Activated CD4-positive, alpha-beta memory T cell treated with anti-CD3 and anti-CD28 coated beads for 36 hours (primary cell): ENCODE data around the gene POLR2J. TPM values are rescaled to one million over a fixed set of nuclear protein-coding genes. Genes with fewer than 3 reads are reported as not detected.

Experiments
- CTCF ChIA-PET: fragments of 350-600 bp; sonication (Branson Sonifier 250); formaldehyde crosslinking; loops from one replicate; lab custom pipeline; 2021; ENCODE audit warnings: antibody characterized with exemption, inconsistent platforms; lab: Charles Lee
- POLR2A ChIA-PET: fragments of 350-600 bp; sonication (Branson Sonifier 250); formaldehyde crosslinking; loops from one replicate; lab custom pipeline; 2021; ENCODE audit warnings: antibody characterized with exemption; lab: Charles Lee
- DNase-seq: peaks from one replicate; pipeline ENCODE4 v3.0.0-alpha.2; 2020
- H3K27ac Mint-ChIP-seq: one replicate; pipeline ENCODE4 v1.8.0; 2021; ENCODE audit warnings: mixed read lengths
- H3K27me3 Mint-ChIP-seq: one replicate; pipeline ENCODE4 v1.8.0; 2021; ENCODE audit warnings: mixed read lengths
- H3K36me3 Mint-ChIP-seq: one replicate; pipeline ENCODE4 v1.8.0; 2021; ENCODE audit warnings: mixed read lengths
- H3K4me1 Mint-ChIP-seq: one replicate; pipeline ENCODE4 v1.8.0; 2021; ENCODE audit warnings: low read depth, mixed read lengths
- H3K4me3 Mint-ChIP-seq: one replicate; pipeline ENCODE4 v1.8.0; 2021; ENCODE audit warnings: mild to moderate bottlenecking, mixed read lengths
- H3K9me3 Mint-ChIP-seq: one replicate; pipeline ENCODE4 v1.8.0; 2021; ENCODE audit warnings: mixed read lengths
- intact Hi-C: fragments of 100-400 bp; cut with micrococcal nuclease; formaldehyde crosslinking; loops from one replicate; pipeline ENCODE4 v1.15.1; 2023
- microRNA-seq: library from miRNA; unstranded; fragments of <30 nt; microRNA quantifications from one replicate; pipeline ENCODE4 v1.2.0, GENCODE V29; 2022; ENCODE audit warnings: borderline number of aligned reads, borderline microRNAs expressed, borderline replicate concordance
- total RNA-seq, 2 experiments: library from RNA; stranded (reverse); gene quantifications; one replicate each; pipeline ENCODE4 v1.2.3, GENCODE V29; 2021

The POLR2J gene
- total RNA-seq, 2 experiments from 2014 or later, result 44.4 to 44.7 TPM

DNA sequence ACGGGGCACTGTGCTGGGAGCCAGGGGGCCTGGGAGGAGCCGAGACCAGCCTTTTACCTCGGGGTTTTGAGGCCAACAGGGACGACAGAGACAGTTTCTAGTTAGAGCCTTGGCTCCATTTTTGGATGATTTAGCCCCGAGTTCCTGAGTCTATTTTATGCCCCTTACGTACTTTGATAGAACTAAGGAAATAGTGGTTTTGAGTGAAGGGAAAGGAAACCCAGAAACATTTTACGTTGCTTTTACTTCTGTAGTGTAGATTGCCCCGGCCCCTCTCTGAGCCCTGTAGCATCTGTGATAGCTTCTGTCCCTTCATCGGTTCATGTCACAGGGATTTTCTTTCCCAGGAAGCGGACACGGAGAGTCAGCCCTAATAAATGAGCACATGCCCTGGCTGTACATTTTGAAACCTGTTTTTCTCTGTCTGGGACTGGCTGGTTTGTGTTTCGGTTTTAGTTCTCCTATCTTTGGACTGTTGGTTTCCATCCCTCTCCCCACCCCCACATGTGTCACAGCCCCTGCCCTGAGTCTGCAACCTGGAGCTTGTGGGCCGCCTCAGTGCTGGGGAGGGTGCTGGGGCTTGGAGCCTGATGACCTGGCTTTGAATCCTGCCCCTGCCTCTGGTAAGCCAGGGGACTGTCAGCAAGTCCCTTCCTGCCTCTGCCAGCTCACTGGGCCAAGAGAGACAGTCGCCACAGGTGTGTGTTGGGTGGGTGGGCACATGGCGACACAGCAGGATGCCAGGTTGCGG lies 52.3 kb downstream of the POLR2J start:
- peak; percentile 92 for DNase-seq
- Mint-ChIP-seq H3K27me3 (no peaks in the 10 kb centered on the region), H3K36me3 (peaks cover 23% of the 10 kb centered on the region), H3K4me1 (peaks cover 65% of the 10 kb centered on the region), H3K9me3 (no peaks in the 10 kb centered on the region), H3K4me3 (peak overlapping the region; percentile 76), H3K27ac (peak overlapping the region; percentile 100)
- intact Hi-C loops, result loop anchor here (1.0 kb wide), 3 partner anchors 11 to 38 kb away; partner anchors contain the start of genes ALKBH4, LRWD1 and PRKRIP1
- CTCF ChIA-PET, result interaction anchor here (1.0 to 2.5 kb wide), 7 partner anchors 9 to 30 kb away, joined by 3 to 17 read pairs (median 6); partner anchors contain the start of gene PRKRIP1
- POLR2A ChIA-PET, result interaction anchor here (0.5 to 4.0 kb wide), 9 partner anchors 8 to 39 kb away, joined by 3 to 34 read pairs (median 6); partner anchors contain the start of genes ALKBH4, LRWD1 and PRKRIP1

DNA sequence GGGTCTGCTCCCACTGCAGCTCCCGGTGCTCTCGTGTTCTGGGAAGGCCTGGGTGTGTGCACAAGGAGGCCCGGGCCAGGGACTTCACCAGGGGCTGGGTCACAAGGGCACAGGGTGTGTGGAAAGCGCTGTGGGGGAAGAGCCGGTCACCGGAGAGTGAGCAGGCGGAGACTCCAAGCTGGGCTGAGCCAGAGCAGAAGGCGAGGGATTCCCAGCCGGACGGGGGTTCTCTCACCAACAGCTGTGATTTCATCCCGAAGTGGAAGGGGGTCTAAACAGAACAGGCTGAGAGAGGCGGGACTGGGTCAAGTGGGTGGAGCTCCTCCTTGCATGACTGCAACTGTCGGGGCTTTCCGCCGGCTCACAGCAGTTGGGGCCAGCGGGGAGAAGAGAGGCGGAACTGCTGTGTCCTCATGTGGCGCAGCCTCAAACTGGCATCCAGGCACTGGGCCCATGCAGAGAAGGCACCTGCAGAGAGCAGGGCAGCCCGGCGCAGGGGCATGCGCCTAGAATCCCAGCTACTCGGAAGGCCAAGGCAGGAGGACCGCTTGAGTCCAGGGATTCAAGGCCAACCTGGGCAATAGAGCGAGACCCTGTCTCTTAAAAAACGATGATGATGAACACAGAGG lies 53.0 kb downstream of the POLR2J start:
- Mint-ChIP-seq H3K36me3 (peaks cover 25% of the 10 kb centered on the region), H3K27me3 (no peaks in the 10 kb centered on the region), H3K9me3 (no peaks in the 10 kb centered on the region), H3K4me3 (peak overlapping the region; percentile 76), H3K4me1 (peaks cover 62% of the 10 kb centered on the region), H3K27ac (peak overlapping the region; percentile 100)
- peak; percentile 92 for DNase-seq
- CTCF ChIA-PET, result interaction anchor here (1.2 to 2.5 kb wide), 6 partner anchors 8 to 29 kb away, joined by 3 to 17 read pairs (median 6); partner anchors contain the start of gene PRKRIP1
- intact Hi-C loops, result loop anchor here (1.0 kb wide), 3 partner anchors 10 to 39 kb away; partner anchors contain the start of genes ALKBH4, LRWD1 and PRKRIP1
- POLR2A ChIA-PET, result interaction anchor here (0.8 to 4.0 kb wide), 7 partner anchors 8 to 40 kb away, joined by 4 to 34 read pairs (median 8); partner anchors contain the start of genes ALKBH4, LRWD1 and PRKRIP1

DNA sequence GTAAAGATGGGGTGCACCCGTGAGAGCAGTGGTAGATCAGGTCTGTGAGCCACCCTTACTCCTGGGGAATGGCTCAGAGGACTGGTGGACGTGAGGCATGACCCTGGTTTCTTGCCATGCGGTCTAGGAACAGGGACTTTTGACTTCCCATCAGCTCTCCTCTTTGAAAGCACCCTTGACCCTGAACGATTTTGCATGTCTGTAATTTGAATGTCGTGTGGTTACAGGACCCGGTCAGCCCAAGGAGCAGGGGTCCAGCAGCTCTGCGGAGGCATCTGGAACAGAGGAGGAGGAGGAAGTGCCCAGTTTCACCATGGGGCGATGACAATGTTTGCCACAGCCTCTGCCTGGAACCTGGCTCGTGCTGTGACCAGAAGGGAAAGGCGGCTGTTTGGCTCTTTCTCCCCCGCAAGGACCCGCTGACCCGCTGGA lies 53.9 kb downstream of the POLR2J start:
- ChIA-PET CTCF (interaction anchor here (1.4 to 2.5 kb wide), 2 partner anchors 21 to 28 kb away, joined by 3 to 17 read pairs; partner anchors contain the start of gene PRKRIP1), POLR2A (interaction anchor here (3.4 to 4.0 kb wide), 2 partner anchors 9 to 29 kb away, joined by 12 to 34 read pairs; partner anchors contain the start of gene PRKRIP1)
- intact Hi-C loops, result no loop called here
- Mint-ChIP-seq H3K27me3 (no peaks in the 10 kb centered on the region), H3K4me3 (no peak overlapping the region), H3K4me1 (peaks cover 59% of the 10 kb centered on the region), H3K36me3 (peaks cover 31% of the 10 kb centered on the region), H3K9me3 (no peaks in the 10 kb centered on the region), H3K27ac (peak overlapping the region; percentile 100)
- DNase-seq, result no peak

DNA sequence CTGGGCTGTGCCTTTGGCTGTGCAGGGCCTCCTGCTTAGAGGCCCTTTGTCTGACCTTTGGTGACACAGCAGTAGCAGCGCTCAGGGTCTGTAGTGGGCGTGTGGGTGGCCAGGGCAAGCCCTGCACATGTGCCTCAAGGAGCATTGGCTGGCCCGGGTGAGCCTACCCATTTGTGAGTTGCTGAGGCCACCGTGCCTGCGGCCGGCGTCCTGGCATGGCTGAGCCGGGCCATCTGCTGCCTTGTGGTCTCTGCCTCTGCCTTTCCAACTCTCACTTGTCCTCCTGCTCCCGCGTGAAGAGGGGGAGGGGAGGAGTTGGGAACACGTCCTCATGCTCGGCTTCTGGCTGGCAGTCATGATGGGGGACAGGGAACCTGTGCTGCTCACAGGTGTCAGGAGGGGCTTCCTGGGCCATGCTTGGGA lies 54.6 kb downstream of the POLR2J start:
- intact Hi-C loops, result no loop called here
- H3K9me3 Mint-ChIP-seq, result no peaks in the 10 kb centered on the region
- peaks cover 32% of the 10 kb centered on the region for H3K36me3 Mint-ChIP-seq
- ChIA-PET POLR2A (interaction anchor here (3.4 to 4.0 kb wide), 2 partner anchors 9 to 28 kb away, joined by 12 to 34 read pairs; partner anchors contain the start of gene PRKRIP1), CTCF (no interaction called here)
- H3K27ac Mint-ChIP-seq, result peak overlapping the region; percentile 100
- DNase-seq, result no peak
- H3K4me3 Mint-ChIP-seq, result no peak overlapping the region
- H3K4me1 Mint-ChIP-seq, result peaks cover 56% of the 10 kb centered on the region
- no peaks in the 10 kb centered on the region for H3K27me3 Mint-ChIP-seq

Small RNAs within 50 kb of the gene (microRNA-seq; reads per million reads assigned to microRNA genes)
- 2.0 reads per million for gene MIR4467
- 3.5 reads per million for gene MIR5090

Other genes with a start within 250 kb of the POLR2J start
- gene SH2B2, start 192.1 kb downstream of the POLR2J start, total RNA-seq, result 1 to 10 TPM; 3.8 to 4.7 TPM
- not detected for gene SPDYE6, start 122.5 kb downstream of the POLR2J start, total RNA-seq
- gene PRKRIP1, start 82.6 kb downstream of the POLR2J start, total RNA-seq, result 10 to 100 TPM; 20.8 to 22.6 TPM
- gene ORAI2, start 45.3 kb downstream of the POLR2J start, total RNA-seq, result 10 to 100 TPM; 28.7 to 31.5 TPM
- gene ALKBH4, start 14.1 kb downstream of the POLR2J start, total RNA-seq, result 1 to 10 TPM; 7.7 to 7.8 TPM
- gene LRWD1, start 13.9 kb downstream of the POLR2J start, total RNA-seq, result 10 to 100 TPM; 16.4 to 20.0 TPM
- 10 to 100 TPM; 10.2 to 10.4 TPM for gene RASA4B, start 38.9 kb upstream of the POLR2J start, total RNA-seq
- 1 to 10 TPM; 5.8 to 8.2 TPM for gene UPK3BL2, start 64.8 kb upstream of the POLR2J start, total RNA-seq
- not detected for gene SPDYE2, start 72.3 kb upstream of the POLR2J start, total RNA-seq
- gene POLR2J3, start 93.7 kb upstream of the POLR2J start, total RNA-seq, result 10 to 100 TPM; 16.6 to 19.2 TPM
- gene RASA4, start 137.8 kb upstream of the POLR2J start, total RNA-seq, result 10 to 100 TPM; 25.2 to 26.8 TPM
- gene UPK3BL1, start 163.9 kb upstream of the POLR2J start, total RNA-seq, result 1 to 10 TPM; 9.0 to 9.6 TPM
- not detected for gene SPDYE2B, start 171.4 kb upstream of the POLR2J start, total RNA-seq
- gene POLR2J2, start 192.7 kb upstream of the POLR2J start, total RNA-seq, result 1 to 10 TPM; 4.5 to 5.0 TPM